Measurements from ENCODE around the gene HOOK2. TPM values are rescaled to one million over a fixed set of nuclear protein-coding genes. Genes with fewer than 3 reads are reported as not detected.

Gene HOOK2
- total RNA-seq, 1 experiment from 2014 or later: 4.9 TPM

- in situ Hi-C loops (cut with HindIII; ENCODE audit: low pct_unique_long_range_greater_than_20kb, low sequenced_read_pairs): no loop called here
Measured at GRCh38 chr19:12767666-12768065, 7.7 kb downstream of the HOOK2 start.

GRCh38 chr19:12767150-12767549, 8.2 kb downstream of the HOOK2 start:
- in situ Hi-C loops (cut with HindIII; ENCODE audit: low pct_unique_long_range_greater_than_20kb, low sequenced_read_pairs): no loop called here
- no peak for DNase-seq (ENCODE audit: low read depth, low spot score)

More at GRCh38 chr19:12767666-12768065, 7.7 kb downstream of the HOOK2 start:
- DNase-seq (ENCODE audit: low read depth, low spot score): no peak

GRCh38 chr19:12766051-12766521, 9.3 kb downstream of the HOOK2 start:
- peak; percentile 82 for DNase-seq (ENCODE audit: low read depth, low spot score)
- in situ Hi-C loops (cut with HindIII; ENCODE audit: low pct_unique_long_range_greater_than_20kb, low sequenced_read_pairs): no loop called here

GRCh38 chr19:12764698-12765097, 10.7 kb downstream of the HOOK2 start:
- in situ Hi-C loops (cut with HindIII; ENCODE audit: low pct_unique_long_range_greater_than_20kb, low sequenced_read_pairs): no loop called here
- no peak for DNase-seq (ENCODE audit: low read depth, low spot score)

- DNase-seq (ENCODE audit: low read depth, low spot score): no peak
- in situ Hi-C loops (cut with HindIII; ENCODE audit: low pct_unique_long_range_greater_than_20kb, low sequenced_read_pairs): no loop called here
Measured at GRCh38 chr19:12763100-12763499, 12.3 kb downstream of the HOOK2 start.

- in situ Hi-C loops (cut with HindIII; ENCODE audit: low pct_unique_long_range_greater_than_20kb, low sequenced_read_pairs): no loop called here
- DNase-seq (ENCODE audit: low read depth, low spot score): no peak
Measured at GRCh38 chr19:12759686-12760085, 15.7 kb downstream of the HOOK2 start.

GRCh38 chr19:12757544-12758274, 17.6 kb downstream of the HOOK2 start:
- in situ Hi-C loops (cut with HindIII; ENCODE audit: low pct_unique_long_range_greater_than_20kb, low sequenced_read_pairs): no loop called here
- peak; percentile 79 for DNase-seq (ENCODE audit: low read depth, low spot score)

- DNase-seq (ENCODE audit: low read depth, low spot score): no peak
- in situ Hi-C loops (cut with HindIII; ENCODE audit: low pct_unique_long_range_greater_than_20kb, low sequenced_read_pairs): no loop called here
Measured at GRCh38 chr19:12756150-12756883, 19.0 kb downstream of the HOOK2 start.

GRCh38 chr19:12754465-12755196, 20.7 kb downstream of the HOOK2 start:
- in situ Hi-C loops (cut with HindIII; ENCODE audit: low pct_unique_long_range_greater_than_20kb, low sequenced_read_pairs): no loop called here
- DNase-seq (ENCODE audit: low read depth, low spot score): no peak

GRCh38 chr19:12752056-12752781, 23.1 kb downstream of the HOOK2 start:
- in situ Hi-C loops (cut with HindIII; ENCODE audit: low pct_unique_long_range_greater_than_20kb, low sequenced_read_pairs): no loop called here
- DNase-seq (ENCODE audit: low read depth, low spot score): no peak

- in situ Hi-C loops (cut with HindIII; ENCODE audit: low pct_unique_long_range_greater_than_20kb, low sequenced_read_pairs): no loop called here
Measured at GRCh38 chr19:12751635-12752034, 23.7 kb downstream of the HOOK2 start, which contains the start of gene BEST2. TSS of gene BEST2 (plus strand) at chr19:12751791. CDS start at chr19:12752593, 802 bp downstream.

GRCh38 chr19:12750851-12751250, 24.5 kb downstream of the HOOK2 start:
- in situ Hi-C loops (cut with HindIII; ENCODE audit: low pct_unique_long_range_greater_than_20kb, low sequenced_read_pairs): no loop called here
- DNase-seq (ENCODE audit: low read depth, low spot score): no peak

More at GRCh38 chr19:12751635-12752034, 23.7 kb downstream of the HOOK2 start, which contains the start of gene BEST2:
- no peak for DNase-seq (ENCODE audit: low read depth, low spot score)

- no peak for DNase-seq (ENCODE audit: low read depth, low spot score)
- in situ Hi-C loops (cut with HindIII; ENCODE audit: low pct_unique_long_range_greater_than_20kb, low sequenced_read_pairs): no loop called here
Measured at GRCh38 chr19:12749938-12750521, 25.3 kb downstream of the HOOK2 start.

- DNase-seq (ENCODE audit: low read depth, low spot score): no peak
- in situ Hi-C loops (cut with HindIII; ENCODE audit: low pct_unique_long_range_greater_than_20kb, low sequenced_read_pairs): no loop called here
Measured at GRCh38 chr19:12748489-12748888, 26.9 kb downstream of the HOOK2 start.

GRCh38 chr19:12745166-12745897, 30.0 kb downstream of the HOOK2 start:
- DNase-seq (ENCODE audit: low read depth, low spot score): no peak

GRCh38 chr19:12737835-12738351, 37.5 kb downstream of the HOOK2 start:
- in situ Hi-C loops (cut with HindIII; ENCODE audit: low pct_unique_long_range_greater_than_20kb, low sequenced_read_pairs): no loop called here
- DNase-seq (ENCODE audit: low read depth, low spot score): no peak

More at GRCh38 chr19:12745166-12745897, 30.0 kb downstream of the HOOK2 start:
- in situ Hi-C loops (cut with HindIII; ENCODE audit: low pct_unique_long_range_greater_than_20kb, low sequenced_read_pairs): no loop called here
